HG03342 (cell line): ENCODE results near the gene C20orf204.
"Not testable (repeated sequence)": the region's sequence is repeated elsewhere in the genome, so short reads cannot be mapped to it uniquely, and the experiment has no call there.

Source experiments
- ATAC-seq: cut with Tn5 transposase; IDR thresholded peaks from one replicate; pipeline ENCODE4 v1.9.1; 2021; ENCODE audit warnings: mild to moderate bottlenecking, moderate library complexity; ENCODE audit not compliant: unreplicated experiment

C20orf204 gene

DNA sequence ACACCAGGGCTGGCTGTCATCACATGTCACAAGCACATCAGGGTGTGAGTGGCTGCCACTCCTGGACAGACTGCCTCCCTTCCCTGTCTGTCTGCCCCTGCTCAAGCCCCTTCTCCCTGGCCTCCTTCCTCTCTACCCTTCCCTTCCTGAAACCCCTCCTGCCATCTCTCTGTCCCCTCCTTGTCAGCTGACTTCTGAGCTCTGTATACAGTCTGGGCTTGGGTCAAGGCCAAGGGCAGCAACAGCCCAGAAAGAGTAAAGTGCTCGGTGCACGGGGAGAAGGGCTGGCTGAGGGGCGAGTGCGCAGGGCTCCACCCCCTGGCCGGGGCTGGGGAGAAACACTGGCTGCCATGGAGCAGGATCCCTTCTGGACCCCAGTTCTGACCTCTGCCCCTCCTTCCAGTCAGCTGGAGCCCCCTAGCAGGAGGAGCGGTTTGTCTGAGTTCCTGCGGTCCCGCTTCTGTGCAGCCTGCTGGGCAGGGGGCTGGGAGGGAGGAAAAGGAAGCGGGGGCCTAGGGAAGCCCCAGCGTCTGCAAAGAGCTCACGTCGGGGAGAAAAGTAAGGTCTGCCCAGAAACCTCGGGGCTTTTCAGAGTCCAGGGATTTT is 46.2 kb downstream of the C20orf204 start:
- ATAC-seq = no peak

DNA sequence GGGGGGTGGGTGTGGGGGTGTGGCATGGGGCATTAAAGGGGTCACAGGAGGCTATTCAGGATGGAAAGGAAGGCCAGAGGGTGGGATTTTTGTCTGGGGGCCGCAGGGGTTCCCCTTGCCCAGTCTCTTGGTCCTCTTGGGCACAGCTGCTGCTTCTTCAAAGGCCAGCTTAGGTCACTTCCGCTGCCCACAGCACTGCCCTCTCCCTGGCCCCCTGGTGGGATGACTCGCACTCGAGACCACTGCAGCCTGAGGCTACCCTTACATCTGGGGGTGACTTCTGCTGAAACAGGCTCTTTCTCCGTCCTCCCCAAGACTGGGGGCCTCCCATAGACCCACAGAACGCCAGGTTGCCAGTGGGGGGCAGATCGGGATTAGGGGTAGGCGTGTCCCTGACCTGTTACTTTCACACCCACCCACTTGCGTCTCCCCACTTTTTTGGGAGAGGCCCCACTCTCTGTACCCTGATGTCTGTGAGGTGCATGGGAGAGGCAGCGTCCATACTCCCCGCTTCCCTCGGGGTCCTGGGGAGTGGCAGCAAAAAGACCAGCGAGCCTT is 46.9 kb downstream of the C20orf204 start:
- no peak for ATAC-seq

DNA sequence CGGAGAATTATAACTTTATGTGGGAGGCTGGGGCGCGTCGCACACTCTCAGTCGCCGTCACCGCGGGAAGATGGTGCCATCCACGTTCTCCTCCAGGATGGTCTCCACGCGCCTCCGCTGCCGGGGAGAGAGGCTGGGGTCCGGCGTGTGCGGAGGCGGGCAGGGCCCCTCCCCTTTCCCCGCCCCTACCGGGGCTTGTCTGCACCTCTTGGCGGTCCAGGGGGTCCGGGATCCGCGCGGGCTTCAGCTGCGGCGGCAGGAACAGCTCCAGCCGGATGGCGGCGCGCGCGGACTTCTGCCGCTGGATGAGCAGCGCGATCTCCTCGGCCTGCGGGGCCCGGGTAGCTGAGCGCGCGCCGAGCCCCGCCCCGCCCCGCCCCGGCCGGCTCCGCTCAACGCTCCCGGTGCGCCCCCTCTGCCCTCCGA is 47.4 kb downstream of the C20orf204 start:
- ATAC-seq = no peak

DNA sequence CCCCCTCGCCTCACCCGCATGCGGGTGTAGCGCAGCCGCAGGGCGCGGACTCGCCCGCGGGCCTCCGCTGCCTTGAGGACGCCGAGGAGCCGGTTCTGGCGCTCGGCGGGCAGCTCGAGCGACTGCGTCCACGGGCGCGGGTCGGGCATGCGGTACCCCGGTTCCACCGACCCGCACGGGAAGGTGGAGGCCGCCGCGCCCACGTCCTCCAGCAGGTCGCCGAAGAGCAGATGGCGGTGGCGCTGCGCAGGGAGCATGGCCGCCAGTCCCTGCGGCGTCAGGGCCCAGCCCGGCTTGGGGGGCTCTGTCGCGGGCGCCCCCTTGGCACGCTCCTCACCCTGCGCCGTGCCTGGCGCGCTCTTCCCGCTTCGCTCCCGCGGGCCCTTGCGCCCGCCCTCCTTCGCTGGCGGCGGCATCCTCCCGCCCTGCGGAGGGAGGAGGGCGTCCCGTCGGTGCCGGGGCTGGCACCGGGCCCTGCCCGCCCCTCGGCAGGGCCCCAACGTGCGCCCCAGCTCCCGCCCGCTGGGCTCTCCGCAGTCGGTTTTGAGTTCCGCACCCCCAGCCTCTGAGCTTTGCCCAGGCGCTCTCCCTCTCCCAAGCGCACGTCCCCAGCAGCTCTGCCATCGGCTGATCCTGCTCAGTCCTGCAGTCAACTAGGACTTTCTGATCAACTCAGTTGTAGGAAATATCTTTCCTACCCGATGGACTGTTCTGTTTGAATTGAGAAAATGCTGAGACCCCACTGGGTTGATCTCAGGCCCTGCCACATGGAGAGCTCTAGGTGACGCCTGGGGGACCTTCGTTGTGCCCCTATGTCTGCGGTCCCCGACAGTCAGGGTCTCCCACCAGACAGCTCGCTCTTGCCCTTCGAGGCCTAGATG is 48.1 kb downstream of the C20orf204 start, which contains the start of gene LKAAEAR1:
TSS of gene LKAAEAR1 (minus strand) at position 595 of the 881 bp plus-strand sequence. CDS start at position 416, 179 bp downstream.
- ATAC-seq = no peak

DNA sequence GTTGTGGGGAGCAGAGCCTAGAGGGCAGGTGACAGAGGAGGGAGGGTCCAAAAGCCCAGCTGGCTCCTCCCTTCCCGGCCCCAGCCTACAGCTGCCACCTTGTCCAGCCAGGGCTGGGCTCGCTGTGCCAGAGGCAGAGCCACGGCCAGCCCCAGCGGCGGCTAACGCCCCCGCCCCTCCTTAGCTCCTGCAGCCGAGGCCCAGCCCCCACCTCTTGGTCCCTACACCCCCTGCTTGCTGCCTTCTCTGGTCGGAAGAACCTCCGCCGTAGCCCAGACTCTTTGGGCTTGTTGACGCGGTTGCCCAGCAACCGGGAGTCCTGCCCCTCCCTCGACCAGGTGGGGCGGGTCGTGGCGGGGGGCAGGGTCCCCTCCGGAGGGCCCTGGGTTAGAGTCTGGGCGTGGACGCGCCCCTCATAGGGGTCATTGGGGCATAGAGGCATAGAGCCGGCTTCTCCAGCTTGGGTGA is 48.7 kb downstream of the C20orf204 start:
- no peak for ATAC-seq

DNA sequence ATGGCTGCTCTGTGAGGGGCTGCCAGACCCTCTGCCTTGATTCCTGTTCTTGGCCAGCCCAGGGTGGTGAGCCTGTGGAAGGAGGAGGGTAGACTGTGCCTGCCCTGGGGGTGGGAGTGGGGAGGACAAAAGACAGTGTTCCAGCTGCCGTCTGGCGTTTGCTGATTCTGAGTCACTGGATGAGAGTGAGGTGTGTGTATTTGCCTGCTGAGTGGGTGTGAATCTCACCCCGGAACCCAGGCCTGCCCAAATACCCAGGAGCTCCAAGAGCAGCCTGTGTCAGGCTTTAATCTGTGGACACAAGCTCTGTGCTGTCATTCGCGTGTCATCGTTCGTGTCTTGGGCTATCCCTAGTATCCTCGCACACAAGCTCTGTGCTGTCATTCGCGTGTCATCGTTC is 50.8 kb downstream of the C20orf204 start:
- no peak for ATAC-seq

DNA sequence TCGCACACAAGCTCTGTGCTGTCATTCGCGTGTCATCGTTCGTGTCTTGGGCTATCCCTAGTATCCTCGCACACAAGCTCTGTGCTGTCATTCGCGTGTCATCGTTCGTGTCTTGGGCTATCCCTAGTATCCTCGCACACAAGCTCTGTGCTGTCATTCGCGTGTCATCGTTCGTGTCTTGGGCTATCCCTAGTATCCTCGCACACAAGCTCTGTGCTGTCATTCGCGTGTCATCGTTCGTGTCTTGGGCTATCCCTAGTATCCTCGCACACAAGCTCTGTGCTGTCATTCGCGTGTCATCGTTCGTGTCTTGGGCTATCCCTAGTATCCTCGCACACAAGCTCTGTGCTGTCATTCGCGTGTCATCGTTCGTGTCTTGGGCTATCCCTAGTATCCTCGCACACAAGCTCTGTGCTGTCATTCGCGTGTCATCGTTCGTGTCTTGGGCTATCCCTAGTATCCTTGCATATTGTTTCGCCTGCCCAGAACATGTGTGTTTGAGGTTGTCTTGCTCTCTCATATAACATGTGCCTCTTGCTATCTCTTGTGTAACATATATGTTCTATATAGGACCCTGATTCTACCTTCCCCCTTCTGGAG is 51.3 kb downstream of the C20orf204 start:
- ATAC-seq = not testable (repeated sequence)

DNA sequence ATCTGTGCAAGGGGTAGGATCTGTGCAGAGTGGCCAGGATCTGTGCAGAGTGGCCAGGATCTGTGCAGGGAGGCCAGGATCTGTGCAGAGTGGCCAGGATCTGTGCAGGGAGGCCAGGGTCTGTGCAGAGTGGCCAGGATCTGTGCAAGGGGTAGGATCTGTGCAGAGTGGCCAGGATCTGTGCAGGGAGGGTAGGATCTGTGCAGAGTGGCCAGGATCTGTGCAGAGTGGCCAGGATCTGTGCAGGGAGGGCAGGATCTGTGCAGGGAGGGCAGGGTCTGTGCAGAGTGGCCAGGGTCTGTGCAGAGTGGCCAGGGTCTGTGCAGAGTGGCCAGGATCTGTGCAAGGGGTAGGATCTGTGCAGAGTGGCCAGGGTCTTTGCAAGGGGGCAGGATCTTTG is 52.6 kb downstream of the C20orf204 start:
- ATAC-seq = not testable (repeated sequence)
